ENCODE measurements around the gene BTBD2.

Gene BTBD2

GRCh38 chr19:1953441-1954094 lies 61.9 kb downstream of the BTBD2 start:
- TF ChIP-seq EZH2 (IDR thresholded peaks at IDR 0.05) (no peak), FOXP2 (optimal IDR thresholded peaks at IDR 0.05; ENCODE audit: control extremely low read depth, extremely low read length, insufficient read depth) (no peak)
- DNase-seq (ENCODE audit: low read depth, low spot score) = no peak
- H3K4me3 ChIP-seq = no peak overlapping the region
- H3K27ac ChIP-seq = no peak overlapping the region
- no peaks in the 10 kb centered on the region for H3K9me3 ChIP-seq (ENCODE audit: low read depth, low read length)
- H3K9ac ChIP-seq (ENCODE audit: insufficient read length) = no peak overlapping the region
- peaks cover 7% of the 10 kb centered on the region; the same call in 1 of the 2 replicates for H3K36me3 ChIP-seq (ENCODE audit: insufficient read depth, low read length)

GRCh38 chr19:1953037-1953436 lies 62.5 kb downstream of the BTBD2 start:
- no peaks in the 10 kb centered on the region for H3K9me3 ChIP-seq (ENCODE audit: low read depth, low read length)
- no peak overlapping the region for H3K9ac ChIP-seq (ENCODE audit: insufficient read length)
- DNase-seq (ENCODE audit: low read depth, low spot score) = no peak
- peaks cover 7% of the 10 kb centered on the region; the same call in 1 of the 2 replicates for H3K36me3 ChIP-seq (ENCODE audit: insufficient read depth, low read length)
- H3K27ac ChIP-seq = no peak overlapping the region
- TF ChIP-seq POLR2AphosphoS5 (IDR thresholded peaks at IDR 0.05; ENCODE audit: borderline replicate concordance, low read depth, low read length) (no peak), FOXP2 (optimal IDR thresholded peaks at IDR 0.05; ENCODE audit: control extremely low read depth, extremely low read length, insufficient read depth) (no peak), EZH2 (IDR thresholded peaks at IDR 0.05) (no peak)
- H3K4me3 ChIP-seq = no peak overlapping the region

- TF ChIP-seq FOXP2 (optimal IDR thresholded peaks at IDR 0.05; ENCODE audit: control extremely low read depth, extremely low read length, insufficient read depth) (no peak), POLR2AphosphoS5 (IDR thresholded peaks at IDR 0.05; ENCODE audit: borderline replicate concordance, low read depth, low read length) (no peak), EZH2 (IDR thresholded peaks at IDR 0.05) (no peak)
- H3K36me3 ChIP-seq (ENCODE audit: insufficient read depth, low read length) = peaks cover 7% of the 10 kb centered on the region; the same call in 1 of the 2 replicates
- DNase-seq (ENCODE audit: low read depth, low spot score) = no peak
- H3K27ac ChIP-seq = no peak overlapping the region
- no peak overlapping the region for H3K9ac ChIP-seq (ENCODE audit: insufficient read length)
- no peaks in the 10 kb centered on the region for H3K9me3 ChIP-seq (ENCODE audit: low read depth, low read length)
- H3K4me3 ChIP-seq = no peak overlapping the region
Measured at GRCh38 chr19:1952635-1953034, 62.9 kb downstream of the BTBD2 start.

GRCh38 chr19:1950640-1951039 lies 64.9 kb downstream of the BTBD2 start:
- no peak for TF ChIP-seq EZH2 (IDR thresholded peaks at IDR 0.05)
- TF ChIP-seq FOXP2 (optimal IDR thresholded peaks at IDR 0.05; ENCODE audit: control extremely low read depth, extremely low read length, insufficient read depth) = no peak
- no peak for TF ChIP-seq POLR2AphosphoS5 (IDR thresholded peaks at IDR 0.05; ENCODE audit: borderline replicate concordance, low read depth, low read length)
- no peak overlapping the region for H3K9ac ChIP-seq (ENCODE audit: insufficient read length)
- H3K27ac ChIP-seq = no peak overlapping the region
- H3K36me3 ChIP-seq (ENCODE audit: insufficient read depth, low read length) = peaks cover 7% of the 10 kb centered on the region; the same call in 1 of the 2 replicates
- H3K9me3 ChIP-seq (ENCODE audit: low read depth, low read length) = no peaks in the 10 kb centered on the region
- no peak overlapping the region for H3K4me3 ChIP-seq
- no peak for DNase-seq (ENCODE audit: low read depth, low spot score)

GRCh38 chr19:1949304-1950101 lies 66.0 kb downstream of the BTBD2 start:
- no peak overlapping the region for H3K27ac ChIP-seq

GRCh38 chr19:1947651-1948209 lies 67.8 kb downstream of the BTBD2 start:
- Histone ChIP-seq H3K9ac (ENCODE audit: insufficient read length) (no peak overlapping the region), H3K4me3 (no peak overlapping the region), H3K27ac (no peak overlapping the region), H3K9me3 (ENCODE audit: low read depth, low read length) (no peaks in the 10 kb centered on the region), H3K36me3 (ENCODE audit: insufficient read depth, low read length) (peaks cover 7% of the 10 kb centered on the region; the same call in 1 of the 2 replicates)
- TF ChIP-seq EZH2 (IDR thresholded peaks at IDR 0.05) (no peak), POLR2AphosphoS5 (IDR thresholded peaks at IDR 0.05; ENCODE audit: borderline replicate concordance, low read depth, low read length) (no peak), FOXP2 (optimal IDR thresholded peaks at IDR 0.05; ENCODE audit: control extremely low read depth, extremely low read length, insufficient read depth) (no peak)
- DNase-seq (ENCODE audit: low read depth, low spot score) = no peak

More at GRCh38 chr19:1949304-1950101, 66.0 kb downstream of the BTBD2 start:
- Histone ChIP-seq H3K4me3 (no peak overlapping the region), H3K9ac (ENCODE audit: insufficient read length) (no peak overlapping the region), H3K36me3 (ENCODE audit: insufficient read depth, low read length) (peaks cover 7% of the 10 kb centered on the region; the same call in 1 of the 2 replicates), H3K9me3 (ENCODE audit: low read depth, low read length) (no peaks in the 10 kb centered on the region)
- TF ChIP-seq POLR2AphosphoS5 (IDR thresholded peaks at IDR 0.05; ENCODE audit: borderline replicate concordance, low read depth, low read length) (no peak), EZH2 (IDR thresholded peaks at IDR 0.05) (no peak), FOXP2 (optimal IDR thresholded peaks at IDR 0.05; ENCODE audit: control extremely low read depth, extremely low read length, insufficient read depth) (no peak)
- no peak for DNase-seq (ENCODE audit: low read depth, low spot score)

GRCh38 chr19:1945899-1946298 lies 69.6 kb downstream of the BTBD2 start:
- no peak overlapping the region for H3K9ac ChIP-seq (ENCODE audit: insufficient read length)
- H3K9me3 ChIP-seq (ENCODE audit: low read depth, low read length) = no peaks in the 10 kb centered on the region
- DNase-seq (ENCODE audit: low read depth, low spot score) = no peak
- no peak overlapping the region for H3K4me3 ChIP-seq
- TF ChIP-seq EZH2 (IDR thresholded peaks at IDR 0.05) (no peak), FOXP2 (optimal IDR thresholded peaks at IDR 0.05; ENCODE audit: control extremely low read depth, extremely low read length, insufficient read depth) (no peak), POLR2AphosphoS5 (IDR thresholded peaks at IDR 0.05; ENCODE audit: borderline replicate concordance, low read depth, low read length) (no peak)
- no peak overlapping the region for H3K27ac ChIP-seq
- peaks cover 7% of the 10 kb centered on the region; the same call in 1 of the 2 replicates for H3K36me3 ChIP-seq (ENCODE audit: insufficient read depth, low read length)

GRCh38 chr19:1944916-1945561 lies 70.5 kb downstream of the BTBD2 start:
- peaks cover 7% of the 10 kb centered on the region; the same call in 1 of the 2 replicates for H3K36me3 ChIP-seq (ENCODE audit: insufficient read depth, low read length)
- no peak for DNase-seq (ENCODE audit: low read depth, low spot score)
- H3K9me3 ChIP-seq (ENCODE audit: low read depth, low read length) = no peaks in the 10 kb centered on the region
- TF ChIP-seq POLR2AphosphoS5 (IDR thresholded peaks at IDR 0.05; ENCODE audit: borderline replicate concordance, low read depth, low read length) (no peak), EZH2 (IDR thresholded peaks at IDR 0.05) (no peak), FOXP2 (optimal IDR thresholded peaks at IDR 0.05; ENCODE audit: control extremely low read depth, extremely low read length, insufficient read depth) (no peak)
- no peak overlapping the region for H3K4me3 ChIP-seq
- H3K9ac ChIP-seq (ENCODE audit: insufficient read length) = no peak overlapping the region
- H3K27ac ChIP-seq = no peak overlapping the region

Data from SK-N-MC (cell line).